H1 (cell line): ENCODE measurements around the gene STIM2.

Experiments used
- ATF3 ChIP-seq: IDR thresholded peaks from 2 replicates; pipeline ENCODE4 v1.6.1; 2011; ENCODE audit warnings: low read depth, mild to moderate bottlenecking, low read length; ENCODE audit not compliant: insufficient read depth
- BRCA1 ChIP-seq: IDR thresholded peaks from 2 replicates; pipeline ENCODE4 v1.6.1; 2012; ENCODE audit warnings: low read depth, low read length, improper control_type of control experiment
- CEBPB ChIP-seq: IDR thresholded peaks from 2 replicates; pipeline ENCODE4 v1.6.1; 2012; ENCODE audit warnings: low read depth, low read length
- KDM4A ChIP-seq: IDR thresholded peaks from one replicate; pipeline ENCODE4 v1.7.1; 2012; ENCODE audit warnings: low read depth, mild to moderate bottlenecking, moderate library complexity, low read length, inconsistent platforms; ENCODE audit not compliant: severe bottlenecking
- NRF1 ChIP-seq: IDR thresholded peaks from 2 replicates; pipeline ENCODE4 v1.6.1; 2011; ENCODE audit warnings: mild to moderate bottlenecking, low read depth, low read length, improper control_type of control experiment
- POLR2AphosphoS5 ChIP-seq: IDR thresholded peaks from 2 replicates; pipeline ENCODE4 v1.6.1; 2011; ENCODE audit warnings: low read depth, low read length
- RFX5 ChIP-seq: IDR thresholded peaks from 2 replicates; pipeline ENCODE4 v1.6.1; 2011; ENCODE audit warnings: low read depth, low read length, improper control_type of control experiment, borderline replicate concordance
- RNF2 ChIP-seq: fragments of 200-900, 300-1000 bp; sonication (generic); IDR thresholded peaks from 2 replicates; pipeline ENCODE4 v1.7.1; 2016; ENCODE audit warnings: borderline replicate concordance, low read depth, mild to moderate bottlenecking, antibody characterized with exemption, low read length; ENCODE audit not compliant: poor library complexity, severe bottlenecking; ENCODE audit errors: missing control alignments
- SIN3A ChIP-seq, 2 experiments: IDR thresholded peaks in 1 of 2; conservative IDR thresholded peaks in 1 of 2; 2 replicates each; pipeline ENCODE4 v1.6.1; 2011 to 2012; ENCODE audit warnings: low read length in 2 of 2, improper control_type of control experiment in 1 of 2, low read depth in 1 of 2, mild to moderate bottlenecking in 1 of 2
- SRF ChIP-seq: IDR thresholded peaks from 2 replicates; pipeline ENCODE4 v1.6.1; 2011; ENCODE audit warnings: mild to moderate bottlenecking, low read depth, low read length, moderate library complexity
- ZNF274 ChIP-seq: IDR thresholded peaks from 2 replicates; pipeline ENCODE4 v1.7.0; 2012; ENCODE audit warnings: low read length, borderline replicate concordance; ENCODE audit errors: extremely low read depth
- TF ChIP-seq, protein P1 (sequence below), 3 experiments: IDR thresholded peaks; 1 replicate in 2 of 3; 2 replicates in 1 of 3; pipeline versions ENCODE4 v1.5.1 to v1.6.1; 2011; ENCODE audit warnings: low read length in 3 of 3, mild to moderate bottlenecking in 3 of 3, inconsistent platforms in 2 of 3, low read depth in 1 of 3, moderate library complexity in 1 of 3; ENCODE audit not compliant: insufficient read depth in 1 of 3; ENCODE audit errors: control extremely low read depth in 1 of 3
- TF ChIP-seq, protein P2 (sequence below): IDR thresholded peaks from 2 replicates; pipeline ENCODE4 v1.6.1; 2012; ENCODE audit warnings: inconsistent platforms

DNA sequence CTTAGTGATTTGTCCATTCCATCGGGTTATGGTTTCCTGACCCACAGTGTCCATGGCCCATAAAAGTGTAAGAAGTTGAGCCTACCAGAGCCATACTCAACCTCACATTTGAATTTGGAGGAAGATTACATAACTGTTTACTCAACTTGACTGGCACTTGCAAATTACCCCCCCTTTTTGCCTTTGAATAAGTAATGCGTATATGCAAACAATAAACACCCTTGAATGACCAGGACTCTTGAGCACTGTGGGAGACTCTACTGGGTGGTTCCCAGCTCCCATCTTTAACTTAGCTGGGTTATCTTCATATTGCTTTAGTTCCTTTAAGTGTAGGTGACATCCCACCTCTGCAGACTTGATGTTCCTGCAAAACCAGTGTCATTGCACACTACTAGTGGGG lies 30.6 kb upstream of the STIM2 start:
- TF ChIP-seq, protein P1, sequence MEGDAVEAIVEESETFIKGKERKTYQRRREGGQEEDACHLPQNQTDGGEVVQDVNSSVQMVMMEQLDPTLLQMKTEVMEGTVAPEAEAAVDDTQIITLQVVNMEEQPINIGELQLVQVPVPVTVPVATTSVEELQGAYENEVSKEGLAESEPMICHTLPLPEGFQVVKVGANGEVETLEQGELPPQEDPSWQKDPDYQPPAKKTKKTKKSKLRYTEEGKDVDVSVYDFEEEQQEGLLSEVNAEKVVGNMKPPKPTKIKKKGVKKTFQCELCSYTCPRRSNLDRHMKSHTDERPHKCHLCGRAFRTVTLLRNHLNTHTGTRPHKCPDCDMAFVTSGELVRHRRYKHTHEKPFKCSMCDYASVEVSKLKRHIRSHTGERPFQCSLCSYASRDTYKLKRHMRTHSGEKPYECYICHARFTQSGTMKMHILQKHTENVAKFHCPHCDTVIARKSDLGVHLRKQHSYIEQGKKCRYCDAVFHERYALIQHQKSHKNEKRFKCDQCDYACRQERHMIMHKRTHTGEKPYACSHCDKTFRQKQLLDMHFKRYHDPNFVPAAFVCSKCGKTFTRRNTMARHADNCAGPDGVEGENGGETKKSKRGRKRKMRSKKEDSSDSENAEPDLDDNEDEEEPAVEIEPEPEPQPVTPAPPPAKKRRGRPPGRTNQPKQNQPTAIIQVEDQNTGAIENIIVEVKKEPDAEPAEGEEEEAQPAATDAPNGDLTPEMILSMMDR (IDR thresholded peaks at IDR 0.05; ENCODE audit: control extremely low read depth in 1 of 3, insufficient read depth in 1 of 3, low read depth in 1 of 3, low read length in 3 of 3): no peak
- no peak for TF ChIP-seq RFX5
- TF ChIP-seq, protein P2, sequence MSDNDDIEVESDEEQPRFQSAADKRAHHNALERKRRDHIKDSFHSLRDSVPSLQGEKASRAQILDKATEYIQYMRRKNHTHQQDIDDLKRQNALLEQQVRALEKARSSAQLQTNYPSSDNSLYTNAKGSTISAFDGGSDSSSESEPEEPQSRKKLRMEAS: no peak
- no peak for TF ChIP-seq BRCA1
- no peak for TF ChIP-seq SRF
- no peak for TF ChIP-seq ATF3
- no peak for TF ChIP-seq RNF2
- no peak for TF ChIP-seq SIN3A (conservative IDR thresholded peaks at IDR 0.05 in 1 of 2, IDR thresholded peaks at IDR 0.05 in 1 of 2; ENCODE audit: low read depth in 1 of 2, low read length in 2 of 2)
- no peak for TF ChIP-seq POLR2AphosphoS5
- TF ChIP-seq ZNF274: no peak
- TF ChIP-seq CEBPB: no peak
- no peak for TF ChIP-seq KDM4A
- TF ChIP-seq NRF1: no peak
